Testis (tissue), 2 donors: ENCODE results near the gene RDH5.

ENCODE experiments used
- POLR2A ChIP-seq: fragments of 450-650 bp; IDR thresholded peaks from one replicate; pipeline ENCODE4 v1.6.1; 2017; ENCODE audit warnings: antibody characterized with exemption, mild to moderate bottlenecking, moderate library complexity
- TF ChIP-seq, protein P1 (sequence below), 3 experiments: fragments of 450-650 bp in 2 of 3; fragments of 200-600 bp in 1 of 3; sonication (generic) in 1 of 3; IDR thresholded peaks; one replicate each; pipeline ENCODE4 v1.5.1; 2016 to 2019; ENCODE audit warnings: antibody characterized with exemption in 3 of 3, mild to moderate bottlenecking in 2 of 3, moderate library complexity in 1 of 3

- TF ChIP-seq, protein P1, sequence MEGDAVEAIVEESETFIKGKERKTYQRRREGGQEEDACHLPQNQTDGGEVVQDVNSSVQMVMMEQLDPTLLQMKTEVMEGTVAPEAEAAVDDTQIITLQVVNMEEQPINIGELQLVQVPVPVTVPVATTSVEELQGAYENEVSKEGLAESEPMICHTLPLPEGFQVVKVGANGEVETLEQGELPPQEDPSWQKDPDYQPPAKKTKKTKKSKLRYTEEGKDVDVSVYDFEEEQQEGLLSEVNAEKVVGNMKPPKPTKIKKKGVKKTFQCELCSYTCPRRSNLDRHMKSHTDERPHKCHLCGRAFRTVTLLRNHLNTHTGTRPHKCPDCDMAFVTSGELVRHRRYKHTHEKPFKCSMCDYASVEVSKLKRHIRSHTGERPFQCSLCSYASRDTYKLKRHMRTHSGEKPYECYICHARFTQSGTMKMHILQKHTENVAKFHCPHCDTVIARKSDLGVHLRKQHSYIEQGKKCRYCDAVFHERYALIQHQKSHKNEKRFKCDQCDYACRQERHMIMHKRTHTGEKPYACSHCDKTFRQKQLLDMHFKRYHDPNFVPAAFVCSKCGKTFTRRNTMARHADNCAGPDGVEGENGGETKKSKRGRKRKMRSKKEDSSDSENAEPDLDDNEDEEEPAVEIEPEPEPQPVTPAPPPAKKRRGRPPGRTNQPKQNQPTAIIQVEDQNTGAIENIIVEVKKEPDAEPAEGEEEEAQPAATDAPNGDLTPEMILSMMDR (IDR thresholded peaks at IDR 0.05): no peak
- no peak for TF ChIP-seq POLR2A
Measured at GRCh38 chr12:55771736-55772135, 51.5 kb downstream of the RDH5 start.
